ENCODE results near the gene CFAP99. TPM values are rescaled to one million over a fixed set of nuclear protein-coding genes. Genes with fewer than 3 reads are reported as not detected.

CFAP99 gene
- total and polyA plus RNA-seq, 8 donors: 0.28 to 1.6 (median 0.70) TPM

GRCh38 chr4:2442175-2442993, 23.6 kb downstream of the CFAP99 start:
- DNase-seq (peak in 1 of 6 donors; percentile 64), ATAC-seq (peak in 1 of 4 donors; percentile 14), FAIRE-seq (no peak)
- no peak overlapping the region for H3K27ac ChIP-seq
- no peaks in the 10 kb centered on the region for H3K4me1 ChIP-seq
- WGBS, 2 donors: 74 to 81% methylated on average over 19 to 20 of the region's 20 CpGs
- no peaks in the 10 kb centered on the region for H3K9me3 ChIP-seq
- H3K27me3 ChIP-seq: no peaks in the 10 kb centered on the region
- no peak for TF ChIP-seq CTCF (IDR thresholded peaks at IDR 0.05)
- no peaks in the 10 kb centered on the region for H3K36me3 ChIP-seq
- intact Hi-C loops (cut with DNase I): loop anchor here in 2 of 3 donors (10.0 kb wide), 2 partner anchors 218 to 228 kb away; no protein-coding TSS in a partner anchor
- H3K4me3 ChIP-seq: no peak overlapping the region

DNA sequence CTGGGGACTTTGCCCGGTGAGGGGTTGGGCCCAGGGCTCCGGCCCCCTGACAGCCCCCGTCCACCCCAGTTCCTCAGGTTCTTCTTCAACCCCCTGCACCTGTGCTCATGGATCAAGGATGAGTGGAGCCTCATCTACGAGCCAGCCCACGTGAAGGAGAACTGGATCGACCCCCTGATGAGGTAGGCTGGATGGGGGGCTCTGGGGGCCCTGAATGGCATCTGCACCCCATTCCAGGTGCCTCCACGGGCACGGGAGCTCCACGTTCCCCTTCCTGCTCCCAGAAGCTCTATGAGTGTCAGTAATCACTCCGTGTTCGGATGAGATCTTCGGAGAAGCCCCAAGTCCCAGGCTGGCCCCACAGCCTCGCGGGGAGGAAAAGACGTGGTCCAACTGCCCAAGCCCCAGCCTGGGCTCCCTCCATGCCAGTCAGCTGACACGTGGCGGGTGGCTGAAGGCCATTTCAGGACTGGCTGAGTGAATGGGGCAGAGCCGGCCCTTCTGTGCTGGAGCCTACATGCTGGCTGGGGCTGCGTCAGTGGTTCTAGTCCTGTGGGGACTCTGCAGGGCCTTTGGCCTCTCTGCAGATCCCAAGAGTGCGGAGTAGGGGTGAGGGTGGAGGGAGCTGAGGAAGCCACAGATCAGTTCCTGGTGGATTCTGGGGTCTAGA, 24.4 kb downstream of the CFAP99 start:
- 78 to 82% methylated on average over 17 to 20 of the region's 20 CpGs for WGBS, 2 donors
- TF ChIP-seq CTCF (IDR thresholded peaks at IDR 0.05): no peak
- no peaks in the 10 kb centered on the region for H3K27me3 ChIP-seq
- DNase-seq (no peak), FAIRE-seq (no peak), ATAC-seq (no peak)
- no peaks in the 10 kb centered on the region for H3K36me3 ChIP-seq
- H3K4me1 ChIP-seq: no peaks in the 10 kb centered on the region
- no peak overlapping the region for H3K4me3 ChIP-seq
- H3K27ac ChIP-seq: no peak overlapping the region
- intact Hi-C loops (cut with DNase I): loop anchor here in 2 of 3 donors (10.0 kb wide), 2 partner anchors 218 to 228 kb away; no protein-coding TSS in a partner anchor
- H3K9me3 ChIP-seq: no peaks in the 10 kb centered on the region

DNA sequence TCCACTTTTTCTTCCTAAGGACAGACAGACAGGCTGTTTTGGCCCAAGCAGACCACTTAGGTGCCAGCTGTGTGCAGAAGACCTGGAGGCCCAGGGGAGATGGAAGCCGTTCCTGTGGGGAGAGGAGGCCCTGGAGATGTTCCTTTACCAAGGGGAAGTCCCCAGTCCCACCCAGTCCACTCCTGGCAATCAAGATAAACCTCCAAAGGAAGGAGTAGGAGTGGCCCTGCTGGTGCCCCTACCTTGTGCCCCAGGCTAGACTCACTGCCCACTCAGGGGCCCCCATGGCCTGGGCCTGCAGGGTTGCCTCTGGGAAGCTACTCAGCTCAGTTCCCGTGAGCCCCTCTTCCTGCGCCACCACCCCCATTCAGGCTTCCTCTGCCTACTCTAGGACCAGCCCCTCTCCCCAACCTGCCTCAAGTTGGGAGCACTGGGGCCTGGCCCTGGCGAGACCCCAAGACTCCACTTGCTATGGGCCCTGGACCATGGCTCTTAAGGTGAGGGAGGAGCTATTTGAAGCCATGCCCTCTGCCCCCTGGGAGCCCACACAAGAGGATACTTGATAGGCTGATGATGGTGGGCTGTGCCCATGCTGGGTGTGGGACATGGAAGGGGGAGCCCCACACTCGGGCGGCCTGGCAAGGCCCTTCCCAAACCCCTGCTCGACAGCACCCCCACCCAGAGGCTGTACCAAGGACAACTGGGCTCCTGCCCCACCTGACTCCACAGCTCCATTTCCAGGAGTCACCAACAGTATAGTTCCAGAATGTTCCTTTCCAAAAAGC, 25.4 kb downstream of the CFAP99 start:
- Histone ChIP-seq H3K9me3 (no peaks in the 10 kb centered on the region), H3K36me3 (no peaks in the 10 kb centered on the region), H3K4me3 (no peak overlapping the region), H3K27ac (no peak overlapping the region), H3K27me3 (no peaks in the 10 kb centered on the region), H3K4me1 (no peaks in the 10 kb centered on the region)
- WGBS, 2 donors: 90 to 94% methylated on average over 7 of the region's 7 CpGs
- FAIRE-seq (no peak), DNase-seq (peak in 1 of 6 donors; percentile 61), ATAC-seq (no peak)
- TF ChIP-seq CTCF (IDR thresholded peaks at IDR 0.05): no peak
- intact Hi-C loops (cut with DNase I): loop anchor here in 2 of 3 donors (10.0 kb wide), 2 partner anchors 219 to 229 kb away; no protein-coding TSS in a partner anchor

GRCh38 chr4:2445130-2445529, 26.4 kb downstream of the CFAP99 start:
- TF ChIP-seq CTCF (IDR thresholded peaks at IDR 0.05): no peak
- DNase-seq: no peak
- Histone ChIP-seq H3K4me3 (no peak overlapping the region), H3K27ac (no peak overlapping the region), H3K4me1 (no peaks in the 10 kb centered on the region), H3K36me3 (no peaks in the 10 kb centered on the region), H3K27me3 (no peaks in the 10 kb centered on the region), H3K9me3 (no peaks in the 10 kb centered on the region)
- no peak for ATAC-seq
- 93 to 98% methylated on average over 9 of the region's 9 CpGs for WGBS, 2 donors
- FAIRE-seq: no peak
- intact Hi-C loops (cut with DNase I): loop anchor here in 2 of 3 donors (10.0 kb wide), 2 partner anchors 220 to 230 kb away; no protein-coding TSS in a partner anchor

Data from pancreas (tissue), 10 donors.